ENCODE measurements around the gene CLSTN2. TPM values are rescaled to one million over a fixed set of nuclear protein-coding genes. Genes with fewer than 3 reads are reported as not detected.

Gene CLSTN2
- total and polyA plus RNA-seq, 2 of the 4 experiments (the other 2 are of a cell fraction) = under 0.01 to 0.07 TPM

- no peak overlapping the region for H2BK15ac ChIP-seq (ENCODE audit: low read depth, low read length)
- intact Hi-C loops (cut with micrococcal nuclease) (no loop called here), in situ Hi-C loops (cut with MboI; ENCODE audit: low sequenced_read_pairs) (no loop called here), dilution Hi-C loops (cut with HindIII; ENCODE audit: low sequenced_read_pairs, unreplicated experiment) (no loop called here)
- no peak overlapping the region for H4K8ac ChIP-seq (ENCODE audit: low read depth in 2 of 2, low read length in 2 of 2)
- H3K36me3 ChIP-seq (ENCODE audit: control insufficient read depth, insufficient read depth, low read length) = no peaks in the 10 kb centered on the region
- H4K20me1 ChIP-seq (ENCODE audit: insufficient read depth, low read length) = no peaks in the 10 kb centered on the region
- no CpG with 5 or more reads among the region's 2 CpGs for WGBS, 2 experiments (ENCODE audit: extremely low coverage in 2 of 2, insufficient read length in 1 of 2)
- H2AK9ac ChIP-seq (replicated peaks; ENCODE audit: low read depth, low read length, poor library complexity) = no peak overlapping the region
- H3K9me3 ChIP-seq (ENCODE audit: control insufficient read depth, insufficient read depth, low read length) = peaks cover 2% of the 10 kb centered on the region; the same call in 1 of the 2 replicates
- DNase-seq (no peak), ATAC-seq (ENCODE audit: low read depth) (no peak)
- H2BK5ac ChIP-seq (ENCODE audit: low read depth, low read length, poor library complexity, severe bottlenecking) = no peak overlapping the region
- H3K4me3 ChIP-seq (ENCODE audit: insufficient read depth, low read depth, low read length) = no peak overlapping the region
- no peak overlapping the region for H3K27ac ChIP-seq (ENCODE audit: insufficient read depth, low read length)
- no peak overlapping the region for H4K5ac ChIP-seq (ENCODE audit: low read depth, low read length)
- POLR2A ChIA-PET (ENCODE audit: unreplicated experiment) = no interaction called here
- no peaks in the 10 kb centered on the region for H3K27me3 ChIP-seq (ENCODE audit: control insufficient read depth, insufficient read depth, low read length)
- no peak overlapping the region for H3K56ac ChIP-seq (ENCODE audit: extremely low read depth, insufficient read depth, low read length)
- H3K4ac ChIP-seq (ENCODE audit: low read depth, low read length) = no peak overlapping the region
- no peak overlapping the region for H3K18ac ChIP-seq (ENCODE audit: low read depth, low read length)
- CTCF ChIA-PET = no interaction called here
- no peak overlapping the region for H3K4me2 ChIP-seq (ENCODE audit: low read depth, low read length)
- no peak overlapping the region for H3K9ac ChIP-seq (ENCODE audit: low read depth, low read length)
- H2AFZ ChIP-seq (replicated peaks; ENCODE audit: low read length, poor library complexity) = no peak overlapping the region
- BruUV-seq (replicated peaks) = no TSS peak
- H4K91ac ChIP-seq (ENCODE audit: insufficient read depth, low read depth, low read length) = no peak overlapping the region
- H3K23ac ChIP-seq (ENCODE audit: low read depth, low read length) = no peak overlapping the region
- H3K9me1 ChIP-seq (ENCODE audit: insufficient read depth, low read length) = no peaks in the 10 kb centered on the region
- H3K79me1 ChIP-seq (ENCODE audit: low read depth in 1 of 2, low read length in 2 of 2) = no peaks in the 10 kb centered on the region
- no peak for TF ChIP-seq CHD1 (IDR thresholded peaks at IDR 0.05; ENCODE audit: low read depth, low read length)
- TF ChIP-seq RAD21 (IDR thresholded peaks at IDR 0.05; ENCODE audit: low read length) = no peak
- TF ChIP-seq NFE2L2 (IDR thresholded peaks at IDR 0.05; ENCODE audit: low read depth, low read length) = no peak
- no peak for TF ChIP-seq SMC3 (IDR thresholded peaks at IDR 0.05; ENCODE audit: low read depth, low read length)
- no peak for TF ChIP-seq CTCF (conservative IDR thresholded peaks at IDR 0.05; ENCODE audit: low read depth, low read length)
- no peak overlapping the region for H2AK5ac ChIP-seq (ENCODE audit: low read depth, low read length)
- H3K4me1 ChIP-seq (ENCODE audit: control insufficient read depth, insufficient read depth, low read length) = no peaks in the 10 kb centered on the region
- no peak overlapping the region for H2BK20ac ChIP-seq (ENCODE audit: low read depth, low read length)
- no peak overlapping the region for H2BK120ac ChIP-seq (ENCODE audit: low read depth, low read length)
- no peak overlapping the region for H3K14ac ChIP-seq (replicated peaks; ENCODE audit: low read depth, low read length)
Observed at GRCh38 chr3:140453750-140454149, 518.8 kb downstream of the CLSTN2 start.

All from IMR-90 (cell line).